ENCODE measurements around the gene AMACR. TPM values are rescaled to one million over a fixed set of nuclear protein-coding genes. Genes with fewer than 3 reads are reported as not detected.
A peak's percentile ranks its signal among the peaks of the same experiment; 100 is the strongest.

AMACR gene
- total and polyA plus RNA-seq, 2 of the 13 experiments (the other 11 are each of a cell fraction or from before 2014, with no cell fraction given) = 8.9 to 19.7 TPM

- TF ChIP-seq PATZ1 (CRISPR knock-in tag; IDR thresholded peaks at IDR 0.05) (no peak), ZSCAN20 (CRISPR knock-in tag; IDR thresholded peaks at IDR 0.05; ENCODE audit: borderline replicate concordance) (no peak), SAP130 (CRISPR knock-in tag; IDR thresholded peaks at IDR 0.05; ENCODE audit: low read depth) (no peak), HNRNPLL (IDR thresholded peaks at IDR 0.05; ENCODE audit: low read depth, low read length, poor library complexity, severe bottlenecking) (no peak), ZNF230 (CRISPR knock-in tag; IDR thresholded peaks at IDR 0.05) (no peak), ZNF354B (CRISPR knock-in tag; IDR thresholded peaks at IDR 0.05) (no peak), PLSCR1 (CRISPR knock-in tag; IDR thresholded peaks at IDR 0.05; ENCODE audit: borderline replicate concordance) (no peak), ZFP36L2 (CRISPR knock-in tag; IDR thresholded peaks at IDR 0.05) (no peak), TEAD2 (CRISPR knock-in tag; IDR thresholded peaks at IDR 0.05) (no peak)
Observed at GRCh38 chr5:34009610-34010009, 1.8 kb upstream of the AMACR start (continued).

- FAIRE-seq = no peak
- no peak for ATAC-seq
- 5% methylated on average over 1 of the region's 1 CpG for WGBS (ENCODE audit: low lambda C conversion rate)
Observed at GRCh38 chr5:34008802-34009201, 952 bp upstream of the AMACR start.

More at GRCh38 chr5:34008802-34009201, 952 bp upstream of the AMACR start:
- TF ChIP-seq CREB1 (IDR thresholded peaks at IDR 0.05) (no peak), CREB1 (CRISPR knock-in tag; IDR thresholded peaks at IDR 0.05) (0 out of 2 replicates have a peak, but pooled peaks have one; percentile 0), DNMT1 (CRISPR knock-in tag; IDR thresholded peaks at IDR 0.05) (no peak)
- Histone ChIP-seq H3K9ac (ENCODE audit: insufficient read depth, low read depth, low read length) (peak overlapping the region; percentile 88), H3K79me2 (ENCODE audit: insufficient read depth, low read length) (peaks cover 14% of the 10 kb centered on the region), H3K4me2 (ENCODE audit: low read depth, low read length) (peak overlapping the region; percentile 98), H3K27ac (ENCODE audit: extremely low read length, insufficient read depth, low read length) (peak overlapping the region; percentile 99), H3K36me3 (replicated peaks in 1 of 2; ENCODE audit: control insufficient read depth in 1 of 2, insufficient read depth in 2 of 2, low read length in 2 of 2) (peaks cover 0 to 10% of the 10 kb centered on the region in 2 experiments; a peak in 2 of 5 replicates), H2AFZ (ENCODE audit: low read length) (peak overlapping the region; percentile 46), H3K4me3 (replicated peaks in 1 of 3; ENCODE audit: insufficient read depth in 1 of 3, low read depth in 2 of 3, low read length in 3 of 3) (peak overlapping the region; percentile 78 to 87 (median 86); a peak in 5 of 6 replicates), H3K9me3 (ENCODE audit: low read length) (no peaks in the 10 kb centered on the region), H3K27me3 (ENCODE audit: control insufficient read depth in 1 of 2, insufficient read depth in 2 of 2, low read length in 2 of 2) (no peaks in the 10 kb centered on the region; a peak in 1 of 5 replicates), H4K20me1 (ENCODE audit: insufficient read depth, low read length) (no peaks in the 10 kb centered on the region), H3K4me1 (ENCODE audit: insufficient read depth, low read length) (peaks cover 51% of the 10 kb centered on the region)
- BruUV-seq (replicated peaks) = no TSS peak
- in situ Hi-C loops (cut with HindIII; ENCODE audit: extremely low pct_ligation_motif_present, low pct_unique_long_range_greater_than_20kb) (no loop called here), intact Hi-C loops (cut with micrococcal nuclease; ENCODE audit: unreplicated experiment) (loop anchor here (2.0 kb wide), 1 partner anchor 906 kb away; the partner anchor contains the start of genes BRIX1 and RAD1)
- no peak for DNase-seq (ENCODE audit: low spot score)
- POLR2A ChIA-PET = interaction anchor here (0.7 to 2.7 kb wide), 11 partner anchors 9 to 568 kb away, joined by 3 to 49 read pairs (median 9); partner anchors contain the start of gene TARS1
- CTCF ChIA-PET (ENCODE audit: low intra/inter-chr PET ratio, low total read pairs) = no interaction called here
